ENCODE results near the gene SORCS2. TPM values are rescaled to one million over a fixed set of nuclear protein-coding genes. Genes with fewer than 3 reads are reported as not detected.

Gene SORCS2
- total RNA-seq, 1 donor from 2014 or later: 3.0 TPM

DNA sequence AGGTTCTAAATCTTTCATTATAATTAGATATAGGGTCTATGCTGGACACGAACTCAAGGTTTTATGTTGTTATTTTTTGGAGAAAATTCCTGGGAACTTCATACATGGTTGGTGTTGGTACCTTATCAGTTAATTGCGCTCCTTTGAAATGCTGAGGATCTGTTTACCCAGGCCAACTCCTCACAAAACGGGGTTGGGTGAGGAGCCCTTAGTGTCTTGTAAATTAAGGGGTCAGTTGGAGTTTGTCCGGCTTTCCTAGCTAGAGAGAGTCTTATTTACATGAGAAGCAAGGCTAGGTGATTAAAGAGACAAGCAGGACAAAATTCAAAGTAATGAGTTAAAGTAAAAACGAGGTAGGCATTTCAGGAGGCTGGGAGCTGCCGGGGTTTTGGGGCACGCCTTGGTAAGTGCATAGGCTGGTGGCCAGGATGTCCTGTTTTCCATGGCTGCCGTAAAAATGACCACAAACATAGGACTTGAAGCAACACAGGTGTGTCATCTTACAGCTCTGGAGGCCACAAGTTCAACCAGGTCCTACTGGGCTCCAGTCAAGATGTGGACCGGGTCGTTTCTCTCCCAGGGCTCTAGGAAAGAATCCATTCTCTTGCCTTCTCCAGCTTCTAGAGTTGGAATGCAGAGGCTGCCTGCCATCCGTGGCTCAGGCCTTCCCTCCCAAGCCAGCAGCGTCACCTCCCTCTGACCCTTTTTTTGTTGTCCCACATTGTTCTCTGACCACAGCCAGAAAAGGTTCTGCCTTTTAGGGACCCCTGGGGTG, 222.6 kb downstream of the SORCS2 start:
- no peak overlapping the region for H3K4me3 Mint-ChIP-seq (ENCODE audit: unreplicated experiment)
- no peaks in the 10 kb centered on the region for H3K4me1 Mint-ChIP-seq (ENCODE audit: unreplicated experiment)
- no peaks in the 10 kb centered on the region for H3K36me3 Mint-ChIP-seq (ENCODE audit: unreplicated experiment)
- no peak overlapping the region for H3K27ac Mint-ChIP-seq (ENCODE audit: unreplicated experiment)
- H3K27me3 Mint-ChIP-seq (ENCODE audit: unreplicated experiment): peaks cover 20% of the 10 kb centered on the region
- TF ChIP-seq CTCF (IDR thresholded peaks at IDR 0.05): no peak
- H3K9me3 Mint-ChIP-seq (ENCODE audit: unreplicated experiment): no peaks in the 10 kb centered on the region
- peak; percentile 64 for DNase-seq (ENCODE audit: extremely low spot score, unreplicated experiment)

DNA sequence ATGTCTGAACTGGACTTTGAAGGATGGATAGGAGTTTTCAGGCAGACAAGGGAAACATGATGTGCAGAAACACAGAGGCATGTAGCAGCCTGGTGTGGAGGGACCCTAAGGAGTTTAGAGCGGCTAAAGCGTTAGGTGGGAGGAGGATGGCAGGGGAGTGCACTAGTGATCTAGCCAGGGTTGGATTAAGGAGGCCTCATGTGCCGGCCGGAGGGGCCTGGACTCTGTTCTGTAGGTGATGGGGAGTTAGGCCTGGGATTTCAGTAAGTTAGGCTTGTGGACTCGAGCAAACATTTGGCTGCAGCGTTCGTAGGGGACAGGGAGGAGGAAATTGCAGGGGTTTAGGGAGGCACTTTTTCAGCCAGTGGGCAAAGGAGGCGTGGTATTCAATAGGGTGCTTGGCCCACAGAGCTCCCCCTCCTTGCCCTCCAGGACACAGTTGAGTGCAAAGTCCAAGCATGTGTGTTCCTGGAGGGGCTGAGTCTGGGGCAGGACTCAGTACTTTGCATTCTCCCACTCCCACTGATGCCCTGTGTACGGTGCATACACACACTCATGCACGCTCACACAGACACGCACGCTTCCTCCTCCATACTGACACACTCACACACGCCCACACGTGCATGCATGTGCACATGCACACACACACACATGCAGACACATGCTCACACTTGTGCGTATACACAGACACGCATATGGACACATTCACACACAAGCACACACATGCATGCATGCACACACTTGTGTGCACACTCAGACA, 223.8 kb downstream of the SORCS2 start:
- Mint-ChIP-seq H3K36me3 (ENCODE audit: unreplicated experiment) (no peaks in the 10 kb centered on the region), H3K9me3 (ENCODE audit: unreplicated experiment) (no peaks in the 10 kb centered on the region), H3K4me3 (ENCODE audit: unreplicated experiment) (no peak overlapping the region), H3K27ac (ENCODE audit: unreplicated experiment) (no peak overlapping the region), H3K27me3 (ENCODE audit: unreplicated experiment) (peaks cover 20% of the 10 kb centered on the region), H3K4me1 (ENCODE audit: unreplicated experiment) (no peaks in the 10 kb centered on the region)
- DNase-seq (ENCODE audit: extremely low spot score, unreplicated experiment): peak; percentile 69
- TF ChIP-seq CTCF (IDR thresholded peaks at IDR 0.05): no peak

GRCh38 chr4:7416745-7417432, 224.6 kb downstream of the SORCS2 start:
- Mint-ChIP-seq H3K4me3 (ENCODE audit: unreplicated experiment) (no peak overlapping the region), H3K27ac (ENCODE audit: unreplicated experiment) (no peak overlapping the region), H3K27me3 (ENCODE audit: unreplicated experiment) (peaks cover 15% of the 10 kb centered on the region), H3K36me3 (ENCODE audit: unreplicated experiment) (no peaks in the 10 kb centered on the region), H3K9me3 (ENCODE audit: unreplicated experiment) (no peaks in the 10 kb centered on the region), H3K4me1 (ENCODE audit: unreplicated experiment) (no peaks in the 10 kb centered on the region)
- no peak for TF ChIP-seq CTCF (IDR thresholded peaks at IDR 0.05)
- peak; percentile 42 for DNase-seq (ENCODE audit: extremely low spot score, unreplicated experiment)

- no peak overlapping the region for H3K27ac Mint-ChIP-seq (ENCODE audit: unreplicated experiment)
- peaks cover 17% of the 10 kb centered on the region for H3K27me3 Mint-ChIP-seq (ENCODE audit: unreplicated experiment)
- H3K36me3 Mint-ChIP-seq (ENCODE audit: unreplicated experiment): no peaks in the 10 kb centered on the region
- no peak for TF ChIP-seq CTCF (IDR thresholded peaks at IDR 0.05)
- H3K9me3 Mint-ChIP-seq (ENCODE audit: unreplicated experiment): no peaks in the 10 kb centered on the region
- no peak overlapping the region for H3K4me3 Mint-ChIP-seq (ENCODE audit: unreplicated experiment)
- peak; percentile 57 for DNase-seq (ENCODE audit: extremely low spot score, unreplicated experiment)
- no peaks in the 10 kb centered on the region for H3K4me1 Mint-ChIP-seq (ENCODE audit: unreplicated experiment)
Measured at GRCh38 chr4:7417639-7418038, 225.3 kb downstream of the SORCS2 start.
